Activated T-cell treated with anti-CD3 and anti-CD28 coated beads for 1 hour (primary cell): ENCODE measurements around the gene CD300LD.

Experiments
- DNase-seq: peaks from one replicate; pipeline ENCODE4 v3.0.0-alpha.2; 2020; ENCODE audit warnings: low read depth

The CD300LD gene

DNA sequence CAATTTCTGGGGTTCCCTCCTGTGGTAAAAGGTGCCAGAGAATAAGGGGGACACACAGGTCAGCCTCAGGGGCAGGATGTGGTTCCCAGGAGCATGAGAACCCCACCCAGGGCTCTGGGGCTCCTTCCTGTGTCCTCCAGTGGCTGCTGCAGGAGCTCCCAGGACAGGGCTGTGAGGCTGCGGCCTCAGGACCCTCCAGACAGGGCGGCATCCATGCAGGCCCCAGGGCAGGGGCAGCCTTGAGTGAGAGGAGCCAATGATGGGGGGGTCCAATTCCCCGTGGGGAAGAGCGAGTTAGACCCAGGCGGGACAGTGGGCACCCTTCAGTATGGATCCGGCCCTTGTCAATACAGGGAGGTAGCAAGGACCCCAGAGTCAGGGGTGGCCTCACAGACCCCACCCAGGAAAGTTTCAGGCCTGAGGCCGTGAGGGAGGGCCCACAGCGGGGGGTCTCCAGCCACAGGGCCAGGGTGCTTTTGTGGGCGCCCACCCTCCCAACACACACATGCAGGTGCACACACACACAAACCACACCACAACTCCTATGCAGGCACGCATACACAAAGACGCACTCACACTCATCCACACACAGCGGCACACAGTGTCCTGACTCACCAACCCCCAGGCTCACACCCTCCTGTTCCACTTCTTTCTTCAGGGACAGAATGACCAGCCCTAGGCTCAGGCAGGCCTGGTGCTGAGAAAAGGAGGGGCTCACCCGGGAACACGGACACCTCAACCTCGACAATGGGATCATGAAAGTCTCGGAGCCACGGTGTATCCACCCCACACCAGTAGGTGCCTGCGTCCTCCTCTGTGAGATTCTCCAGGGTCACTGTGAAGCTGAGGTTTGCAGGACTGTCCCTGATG is 48.0 kb downstream of the CD300LD start:
- no peak for DNase-seq

DNA sequence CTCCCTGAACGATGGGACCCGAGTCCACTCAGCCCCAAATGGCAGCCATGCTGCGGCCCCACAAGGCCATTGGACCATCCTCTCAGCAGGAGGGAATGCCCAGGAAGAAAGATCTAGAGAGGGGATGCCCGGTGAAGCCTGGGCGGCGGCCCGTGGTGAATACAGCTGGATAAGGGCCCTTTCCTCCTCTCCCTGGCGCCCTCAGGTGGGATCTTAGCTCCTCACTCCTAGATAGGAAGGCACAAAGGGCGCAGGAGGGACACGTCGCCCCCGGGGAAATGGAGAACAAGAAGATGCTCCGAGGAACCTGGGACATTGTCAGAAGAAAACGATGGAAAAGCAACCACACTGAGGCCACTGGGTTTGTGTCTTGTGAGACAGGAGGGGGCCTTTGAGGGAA is 48.7 kb downstream of the CD300LD start:
- DNase-seq = no peak

DNA sequence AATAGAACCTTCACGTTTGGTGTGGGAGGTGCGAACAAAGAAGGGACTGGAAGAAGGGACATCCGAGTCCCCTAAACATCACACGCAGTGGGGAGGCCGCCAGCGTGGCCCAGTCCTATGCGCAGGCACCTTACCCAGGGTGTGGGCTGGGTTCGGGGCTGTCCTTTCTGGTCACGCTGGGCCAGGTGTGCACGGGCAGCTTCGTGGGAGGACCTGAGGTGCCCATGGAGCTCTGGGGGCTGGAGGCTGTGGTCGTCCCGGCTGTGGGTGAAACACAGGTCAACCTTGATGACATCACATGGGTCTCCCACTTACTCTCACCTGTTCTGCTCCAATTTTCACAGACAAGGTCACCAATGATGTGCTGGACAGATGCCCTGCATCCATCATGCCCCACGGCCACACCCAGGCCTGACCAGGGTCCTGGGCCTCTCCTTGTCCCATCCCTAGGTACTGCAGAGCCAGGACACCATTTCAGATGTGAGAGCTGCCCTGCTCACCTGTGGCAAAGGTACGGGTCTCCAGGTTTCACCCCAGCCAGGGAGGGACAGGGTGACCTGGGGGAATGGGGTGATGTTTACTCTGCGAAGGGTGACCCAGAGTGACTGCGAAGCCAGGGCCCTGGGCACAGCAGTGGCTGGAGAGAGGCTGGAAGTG is 49.2 kb downstream of the CD300LD start:
- no peak for DNase-seq

DNA sequence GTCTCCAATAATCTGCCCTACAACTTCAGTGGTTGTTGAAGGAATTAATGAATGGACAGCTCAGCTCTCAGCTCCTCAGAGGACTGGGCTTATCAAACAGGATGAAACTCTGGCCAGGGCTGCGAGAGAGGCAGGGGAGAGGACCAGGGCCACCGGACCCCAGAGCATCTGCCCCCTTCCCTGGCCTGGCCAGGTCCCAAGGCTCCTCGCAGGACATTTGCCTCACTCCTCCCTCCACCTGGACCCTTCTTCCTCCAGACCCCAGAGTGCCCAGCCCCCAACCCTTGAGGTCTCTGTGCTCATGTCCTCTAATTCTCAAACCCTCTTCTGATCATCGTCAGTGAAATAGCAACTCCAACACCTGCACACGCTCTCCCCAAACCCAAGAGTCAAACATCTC is 49.9 kb downstream of the CD300LD start:
- no peak for DNase-seq

DNA sequence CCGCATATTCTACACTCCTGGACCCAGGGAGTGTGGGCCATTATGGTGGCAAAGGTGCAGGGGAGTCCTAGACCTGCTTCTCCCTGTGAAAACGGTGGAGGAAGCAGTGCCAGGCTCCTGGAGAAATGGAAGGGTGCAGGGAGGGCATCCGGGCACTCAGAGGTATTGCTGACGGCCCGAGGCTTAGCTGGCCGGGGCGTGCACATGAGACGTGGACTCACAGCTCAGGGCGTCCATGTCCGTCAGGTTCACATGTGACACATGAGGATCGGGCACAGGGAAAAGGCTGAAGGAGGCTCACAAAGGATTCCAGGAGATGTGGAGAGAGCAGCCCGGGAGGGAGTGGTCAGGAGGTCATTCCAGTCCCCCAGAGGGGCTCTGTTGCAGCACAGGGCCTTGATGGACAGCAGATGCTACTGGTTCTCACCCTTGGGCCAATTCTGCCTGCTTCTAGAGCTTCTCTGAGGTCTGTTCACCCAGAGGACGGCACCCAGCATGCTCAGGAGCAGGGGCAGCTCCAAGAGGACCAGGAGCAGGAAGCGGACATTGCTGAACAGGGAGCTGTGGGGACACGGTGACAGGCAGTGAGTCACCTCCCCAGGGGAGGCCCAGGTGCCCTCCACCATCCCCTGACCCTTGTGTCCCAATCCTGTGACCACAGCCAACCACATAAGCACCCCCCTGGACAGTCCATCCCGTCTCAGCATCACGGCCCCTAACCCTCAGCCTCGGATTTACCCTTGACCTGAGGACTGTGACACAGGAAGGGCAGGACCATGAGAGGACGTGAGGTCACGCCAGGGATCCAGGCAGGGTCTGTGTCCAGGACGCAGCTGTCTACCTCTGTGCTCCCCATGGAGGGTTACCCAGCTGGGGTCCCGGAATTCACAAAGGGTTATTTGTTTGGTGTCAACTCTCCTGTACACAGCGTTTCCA is 50.6 kb downstream of the CD300LD start:
- no peak for DNase-seq

DNA sequence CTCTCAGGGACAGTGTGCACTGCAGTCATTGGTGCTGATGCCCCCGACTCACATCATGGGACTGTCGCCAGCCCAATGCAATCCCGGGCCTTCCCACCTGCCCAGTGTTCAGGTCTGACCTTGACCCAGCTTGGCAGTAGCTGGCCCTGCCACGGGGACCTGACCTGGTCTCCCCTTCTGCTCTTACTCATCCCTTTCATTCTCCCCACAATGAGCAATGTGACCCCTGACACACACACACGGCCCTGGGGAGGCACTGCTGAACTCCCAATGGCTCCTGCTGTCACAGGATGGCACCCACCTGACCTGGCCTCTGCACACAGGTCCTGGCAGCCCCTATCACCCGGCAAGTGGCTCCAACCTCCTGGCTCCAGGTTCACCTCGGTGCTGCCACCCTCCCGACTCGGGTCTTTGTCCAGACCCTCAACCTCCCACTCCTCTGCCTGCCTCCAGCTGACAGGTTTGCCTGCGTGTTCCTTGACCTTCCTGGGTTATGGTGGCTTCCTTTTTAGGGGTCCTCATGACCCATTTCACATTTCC is 52.7 kb downstream of the CD300LD start:
- no peak for DNase-seq

DNA sequence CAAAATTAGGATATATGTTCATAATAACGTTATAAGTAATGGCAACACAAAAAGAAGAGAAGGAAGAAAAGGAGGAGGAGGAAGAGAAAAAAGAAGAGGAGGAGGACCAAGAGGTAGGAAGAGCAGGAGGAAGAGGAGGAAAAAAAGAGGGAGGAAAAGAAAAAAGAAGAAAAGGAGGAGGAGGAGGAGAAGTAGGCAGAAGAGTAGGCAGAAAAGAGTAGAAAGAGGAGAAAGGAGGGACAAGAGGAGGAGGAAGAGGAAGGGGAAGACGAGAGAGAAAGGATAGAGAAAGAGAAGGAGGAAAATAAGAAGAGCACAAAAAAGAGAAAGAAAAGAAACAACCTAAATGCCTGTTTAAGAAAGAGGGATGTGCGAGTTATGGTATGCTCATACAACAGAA is 55.2 kb downstream of the CD300LD start:
- DNase-seq = no peak

DNA sequence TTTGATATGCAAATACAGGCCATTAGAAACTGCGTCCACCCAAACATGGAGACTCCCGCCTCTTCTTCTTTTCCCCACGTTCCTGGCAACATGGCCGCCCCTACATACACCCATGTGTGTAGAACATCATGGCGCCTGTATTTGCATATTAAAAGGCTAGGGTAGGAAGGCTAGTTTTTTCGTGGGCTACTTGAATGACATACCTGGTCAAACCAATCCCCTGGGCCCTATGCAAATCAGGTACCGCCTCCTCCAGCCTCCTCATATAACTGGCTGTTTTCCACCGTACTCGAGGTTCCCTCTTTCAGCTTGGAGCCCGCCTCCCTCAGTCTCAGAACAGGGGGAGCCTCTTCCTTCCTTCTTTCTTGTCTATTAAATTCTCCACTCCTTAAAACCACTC is 60.0 kb downstream of the CD300LD start:
- no peak for DNase-seq

DNA sequence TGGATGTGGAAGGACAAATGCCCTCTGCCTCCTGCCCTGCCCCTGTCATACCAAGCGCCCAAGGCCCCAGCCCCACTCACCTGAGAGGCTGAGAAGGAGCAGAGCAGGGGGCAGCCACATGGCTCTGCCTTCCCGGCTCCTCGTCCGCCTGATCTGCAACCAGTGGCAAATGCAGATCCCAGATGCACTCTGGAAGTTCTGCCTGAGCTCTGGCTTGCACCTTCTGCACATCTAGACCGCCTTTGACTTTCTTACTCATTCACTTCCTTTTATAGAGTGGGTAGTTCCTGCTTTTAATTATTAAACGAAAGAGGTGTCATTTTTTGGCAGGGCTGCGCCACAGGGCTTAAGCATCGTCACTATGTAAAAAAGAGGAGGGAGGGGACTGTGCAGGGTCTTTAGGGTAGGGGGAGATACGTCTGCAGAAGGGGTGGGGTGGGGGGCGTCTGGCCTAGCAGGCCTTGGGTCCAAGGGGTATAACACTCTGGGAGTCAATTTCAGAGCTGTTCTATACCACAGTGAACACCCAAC is 60.8 kb downstream of the CD300LD start, which contains the start of gene CD300LB:
Gene CD300LB (minus strand): TSS at position 245 of the 531 bp plus-strand sequence. CDS start 125 bp downstream, at position 120.
- no peak for DNase-seq

DNA sequence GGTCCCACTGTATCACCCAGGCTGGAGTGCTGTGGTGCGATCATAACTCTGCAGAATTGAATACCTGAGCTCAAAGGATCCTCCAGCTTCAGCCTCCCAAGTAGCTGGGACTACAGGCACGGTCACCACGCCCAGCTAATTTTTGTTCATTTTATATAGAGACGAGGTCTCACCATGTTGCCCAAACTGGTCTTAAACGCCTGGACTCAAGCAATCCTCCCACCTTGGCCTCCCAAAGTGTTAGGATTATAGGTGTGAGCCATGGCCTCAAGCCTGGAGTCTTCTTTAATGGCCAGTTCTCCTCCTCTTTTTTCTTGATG is 61.3 kb downstream of the CD300LD start:
- DNase-seq = no peak
